K562 (cell line): Measurements from ENCODE around the gene BAIAP3. TPM values are rescaled to one million over a fixed set of nuclear protein-coding genes. Genes with fewer than 3 reads are reported as not detected.
A peak's percentile ranks its signal among the peaks of the same experiment; 100 is the strongest.

ENCODE experiments used
- FOXM1 ChIP-seq, 2 experiments: fragments of 450-650 bp in 1 of 2; sonication (generic) in 1 of 2; formaldehyde crosslinking in 1 of 2; IDR thresholded peaks; 2 replicates each; pipeline versions ENCODE4 v1.6.1 to v1.9.0; 2017 to 2022; ENCODE audit warnings: low read depth in 2 of 2, mild to moderate bottlenecking in 2 of 2, missing genetic modification reagents in 1 of 2, moderate library complexity in 1 of 2
- FUS ChIP-seq: fragments of 200-400 bp; formaldehyde crosslinking; optimal IDR thresholded peaks from 2 replicates; pipeline ENCODE3; 2017; ENCODE audit warnings: low read depth, low read length
- ILF3 ChIP-seq: fragments of 450-650 bp; IDR thresholded peaks from 2 replicates; pipeline ENCODE4 v1.6.1; 2018; ENCODE audit warnings: antibody characterized with exemption, mild to moderate bottlenecking, moderate library complexity, borderline replicate concordance
- ILK ChIP-seq: fragments of 450-650 bp; IDR thresholded peaks from 2 replicates; pipeline ENCODE4 v1.6.1; 2016; ENCODE audit warnings: missing genetic modification characterization, low read depth, mild to moderate bottlenecking, missing compliant biosample characterization, moderate library complexity, borderline replicate concordance
- MEIS2 ChIP-seq: fragments of 450-650 bp; IDR thresholded peaks from 2 replicates; pipeline ENCODE4 v1.6.1; 2014; ENCODE audit warnings: mild to moderate bottlenecking; ENCODE audit not compliant: partially characterized antibody
- PHF8 ChIP-seq: fragments of 200-600 bp; sonication (generic); IDR thresholded peaks from 2 replicates; pipeline ENCODE4 v1.6.1; 2012; ENCODE audit warnings: mixed run types, mild to moderate bottlenecking, inconsistent platforms, low read length, moderate library complexity, borderline replicate concordance
- RBM25 ChIP-seq: fragments of 200-400 bp; formaldehyde crosslinking; IDR thresholded peaks from 2 replicates; pipeline ENCODE4 v1.6.1; 2018; ENCODE audit warnings: low read length, low read depth, moderate library complexity; ENCODE audit not compliant: severe bottlenecking
- SMAD3 ChIP-seq: fragments of 450-650 bp; formaldehyde crosslinking; conservative IDR thresholded peaks from 2 replicates; pipeline ENCODE4 v1.4.0; 2020; ENCODE audit warnings: mild to moderate bottlenecking
- SMC3 ChIP-seq: conservative IDR thresholded peaks from 2 replicates; pipeline ENCODE4 v1.6.1; 2011; ENCODE audit warnings: low read depth, low read length, improper control_type of control experiment; ENCODE audit not compliant: insufficient read depth
- STAT5B ChIP-seq: fragments of 250-450 bp; sonication (Bioruptor Pico); IDR thresholded peaks from 2 replicates; pipeline ENCODE4 v1.8.0; 2021; ENCODE audit warnings: mild to moderate bottlenecking, inconsistent platforms
- TCF7 ChIP-seq: sonication (generic); IDR thresholded peaks from 2 replicates; pipeline ENCODE4 v1.6.1; 2016; ENCODE audit warnings: antibody characterized with exemption, borderline replicate concordance
- ZBTB33 ChIP-seq: sonication (generic); formaldehyde crosslinking; IDR thresholded peaks from 2 replicates; pipeline ENCODE4 v1.8.1; 2023; ENCODE audit warnings: mild to moderate bottlenecking, missing genetic modification reagents
- ZBTB40 ChIP-seq, 2 experiments: fragments of 450-650 bp in 1 of 2; sonication (generic) in 1 of 2; formaldehyde crosslinking in 1 of 2; IDR thresholded peaks; 2 replicates each; pipeline versions ENCODE4 v1.7.1 to v1.9.0; 2016 to 2022; ENCODE audit warnings: inconsistent platforms in 1 of 2, mild to moderate bottlenecking in 1 of 2, missing genetic modification reagents in 1 of 2
- ZNF57 ChIP-seq: fragments of 450-650 bp; formaldehyde crosslinking; IDR thresholded peaks from 2 replicates; pipeline ENCODE4 v1.4.0; 2020; ENCODE audit warnings: mild to moderate bottlenecking, moderate library complexity
- ZSCAN29 ChIP-seq: fragments of 450-650 bp; IDR thresholded peaks from 2 replicates; pipeline ENCODE4 v1.6.1; 2017
- polyA plus RNA-seq, 8 experiments: library from polyadenylated mRNA; depleted of rRNA in 4 of 8; stranded (reverse) in 5 of 8; unstranded in 3 of 8; fragments of >200 nt; fragmentation: Nextera tagmentation in 2 of 8; fragmentation: Illumina TruSeq in 1 of 8; extraction: Ambion mirVana in 2 of 8; extraction: Trizol in 1 of 8; gene quantifications; 2 replicates each; pipeline versions ENCODE4 v1.2.1 to v1.2.3, GENCODE V29; 2011 to 2014; ENCODE audit warnings: inconsistent platforms in 1 of 8, missing spikeins in 1 of 8
- total RNA-seq, 7 experiments: library from RNA; depleted of rRNA in 6 of 7; stranded (reverse); fragments of >200 nt in 6 of 7; fragmentation: Illumina TruSeq in 2 of 7; extraction: Trizol in 2 of 7; gene quantifications; 2 replicates each; pipeline versions ENCODE4 v1.2.1 to v1.2.3, GENCODE V29; 2011 to 2021; ENCODE audit warnings: low replicate concordance in 1 of 7

The BAIAP3 gene
- total and polyA plus RNA-seq, 9 of the 15 experiments (the other 6 are each of a cell fraction or from before 2014, with no cell fraction given) = 0.03 to 4.5 (median 0.57) TPM; not detected in 1

- TF ChIP-seq STAT5B (CRISPR knock-in tag) = no peak
- no peak for TF ChIP-seq TCF7
- no peak for TF ChIP-seq FOXM1 (IDR thresholded peaks at IDR 0.05; ENCODE audit: low read depth)
- TF ChIP-seq FOXM1 (CRISPR knock-in tag; IDR thresholded peaks at IDR 0.05; ENCODE audit: low read depth) = no peak
- peak; percentile 41; the same call in 1 of the 2 replicates for TF ChIP-seq PHF8
- TF ChIP-seq ZSCAN29 = no peak
- peak; percentile 69 for TF ChIP-seq ZBTB33 (CRISPR knock-in tag)
- no peak for TF ChIP-seq SMC3
- TF ChIP-seq ZNF57 (CRISPR knock-in tag) = no peak
- 0 out of 2 replicates have a peak, but pooled peaks have one; percentile 42 for TF ChIP-seq ZBTB40 (IDR thresholded peaks at IDR 0.05)
- TF ChIP-seq ZBTB40 (CRISPR knock-in tag; IDR thresholded peaks at IDR 0.05) = no peak
- no peak for TF ChIP-seq MEIS2
- no peak for TF ChIP-seq ILK
- no peak for TF ChIP-seq RBM25
- no peak for TF ChIP-seq SMAD3 (CRISPR knock-in tag)
- TF ChIP-seq FUS = no peak
- no peak for TF ChIP-seq ILF3
Observed at GRCh38 chr16:1331712-1332617, 1.5 kb upstream of the BAIAP3 start (continued).
